ENCODE measurements around the gene MAP4K2. TPM values are rescaled to one million over a fixed set of nuclear protein-coding genes. Genes with fewer than 3 reads are reported as not detected.

Gene MAP4K2
- total RNA-seq, 5 donors from 2014 or later (not counting 1 experiment from before 2014, with no cell fraction given): 80.9 to 131 (median 102) TPM

DNA sequence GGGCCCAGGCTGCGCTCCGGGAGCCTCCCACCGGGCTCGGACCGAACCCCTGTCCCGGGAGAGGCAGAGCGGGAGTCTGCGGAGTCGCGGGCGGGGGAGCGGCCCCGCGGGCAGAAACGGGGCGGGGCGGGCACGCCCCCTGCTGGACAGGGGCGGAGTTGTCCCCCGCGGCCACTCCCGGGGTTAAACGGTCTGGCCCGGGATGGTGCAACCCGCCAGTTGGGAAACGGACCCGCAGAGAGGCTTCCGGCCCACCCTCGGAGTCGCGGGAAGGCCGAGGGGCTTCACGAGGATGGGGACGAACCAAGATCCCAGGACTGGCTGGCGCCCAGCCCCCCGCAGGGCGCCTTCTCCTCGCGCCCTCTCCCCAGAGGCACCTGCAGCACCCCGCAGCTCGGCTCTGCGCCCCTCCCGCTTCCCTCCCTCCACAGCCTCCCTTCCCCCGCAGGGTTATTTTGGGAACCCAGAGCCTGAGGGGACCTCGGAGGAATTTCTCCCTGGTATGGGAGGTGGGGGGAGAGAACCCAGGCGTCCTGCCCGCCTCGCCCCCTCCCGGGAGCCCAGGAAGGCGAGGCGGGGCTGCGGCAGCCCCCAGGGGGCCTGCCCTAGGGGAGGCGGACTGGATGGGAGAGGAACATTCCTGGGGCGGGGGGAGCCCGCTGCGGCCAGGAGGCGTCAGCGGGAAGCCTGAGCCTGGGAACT, 60.0 kb downstream of the MAP4K2 start:
- Mint-ChIP-seq H3K27ac (no peak overlapping the region), H3K9me3 (no peaks in the 10 kb centered on the region), H3K4me1 (peaks cover 42 to 45% (median 44%) of the 10 kb centered on the region in 3 donors), H3K4me3 (peak overlapping the region; percentile 95 to 97 (median 96)), H3K27me3 (no peaks in the 10 kb centered on the region), H3K36me3 (peaks cover 13% of the 10 kb centered on the region)
- ATAC-seq (replicated peaks in 1 of 4) (peak; percentile 9 to 14 (median 12)), DNase-seq (peak; percentile 34 to 84 (median 66))
- H3K27me3 ChIP-seq (replicated peaks in 1 of 2; ENCODE audit: control insufficient read depth in 2 of 2, extremely low read depth in 1 of 2, insufficient read depth in 2 of 2, low read length in 1 of 2): no peaks in the 10 kb centered on the region
- H3K9me3 ChIP-seq: no peaks in the 10 kb centered on the region
- ChIA-PET POLR2A (interaction anchor here in 1 of 2 donors (2.4 kb wide), 1 partner anchor 36 kb away, joined by 20 read pairs; the partner anchor contains the start of gene SF1), CTCF (interaction anchor here (1.2 to 2.5 kb wide), 4 partner anchors 28 to 35 kb away, joined by 3 to 14 read pairs (median 5); partner anchors contain the start of gene SF1 (in 1 of the 2))
- peaks cover 6 to 36% of the 10 kb centered on the region in 2 donors for H3K36me3 ChIP-seq (ENCODE audit: control insufficient read depth in 2 of 2, extremely low read depth in 1 of 2, insufficient read depth in 1 of 2, low read length in 1 of 2)
- H3K4me1 ChIP-seq (ENCODE audit: control insufficient read depth in 1 of 2, extremely low read depth in 1 of 2, insufficient read depth in 2 of 2, low read length in 2 of 2): peaks cover 8 to 63% of the 10 kb centered on the region in 2 experiments
- peak overlapping the region; percentile 93 to 97 for H3K4me3 ChIP-seq (ENCODE audit: control insufficient read depth in 1 of 2, extremely low read depth in 1 of 2, low read length in 1 of 2)
- peak overlapping the region; percentile 92 for H3K27ac ChIP-seq (ENCODE audit: low read length)
- WGBS (ENCODE audit: insufficient coverage): under 1% methylated on average over 51 of the region's 58 CpGs

DNA sequence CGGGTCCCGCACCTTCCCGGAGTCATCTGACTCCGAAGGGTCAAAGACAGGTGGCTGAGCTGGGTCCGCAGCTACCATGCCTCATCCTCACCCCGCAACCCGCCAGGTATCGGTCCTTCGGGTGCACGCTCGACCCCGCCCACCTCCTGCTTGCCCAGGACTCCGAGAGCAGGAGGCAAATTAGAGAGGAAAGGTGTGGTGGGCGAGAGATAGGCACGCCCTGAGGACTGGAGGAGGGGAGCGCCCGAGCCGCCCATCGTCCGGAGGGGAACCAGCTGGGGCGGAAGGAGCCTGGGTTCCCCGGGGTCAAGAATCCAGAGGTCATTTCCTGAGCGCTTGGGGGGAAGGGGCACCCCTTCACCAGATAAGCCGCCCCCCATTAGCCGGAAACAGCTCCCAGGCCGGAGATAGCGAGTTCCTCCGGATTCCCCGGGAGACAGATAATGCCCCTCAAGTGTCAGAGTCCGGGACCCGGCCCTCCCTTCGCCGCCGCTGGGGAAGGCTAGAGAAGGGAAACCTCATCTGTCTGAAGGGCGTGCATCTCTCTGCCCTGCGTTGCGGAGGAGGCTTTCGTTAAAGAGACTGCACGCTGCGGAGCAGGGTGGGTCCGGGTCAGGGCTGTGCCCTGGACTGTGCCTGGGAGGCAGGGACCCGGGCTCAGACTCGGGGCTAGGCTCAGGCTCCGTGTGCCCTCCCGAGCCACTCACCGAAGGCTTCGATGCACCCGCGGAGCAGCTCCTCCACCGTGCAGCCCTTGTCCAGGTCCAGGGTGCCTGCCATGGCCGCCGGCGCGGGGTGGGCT, 60.7 kb downstream of the MAP4K2 start:
- H3K36me3 Mint-ChIP-seq: peaks cover 15% of the 10 kb centered on the region
- Histone ChIP-seq H3K36me3 (ENCODE audit: control insufficient read depth in 2 of 2, extremely low read depth in 1 of 2, insufficient read depth in 1 of 2, low read length in 1 of 2) (peaks cover 6 to 44% of the 10 kb centered on the region in 2 donors), H3K4me3 (ENCODE audit: control insufficient read depth in 1 of 2, extremely low read depth in 1 of 2, low read length in 1 of 2) (peak overlapping the region; percentile 93 to 97), H3K4me1 (ENCODE audit: control insufficient read depth in 1 of 2, extremely low read depth in 1 of 2, insufficient read depth in 2 of 2, low read length in 2 of 2) (peaks cover 8 to 67% of the 10 kb centered on the region in 2 experiments), H3K27ac (ENCODE audit: low read length) (peak overlapping the region; percentile 27), H3K9me3 (no peaks in the 10 kb centered on the region), H3K27me3 (replicated peaks in 1 of 2; ENCODE audit: control insufficient read depth in 2 of 2, extremely low read depth in 1 of 2, insufficient read depth in 2 of 2, low read length in 1 of 2) (no peaks in the 10 kb centered on the region)
- H3K4me3 Mint-ChIP-seq: peak overlapping the region; percentile 71 to 80 (median 79)
- peak in 6 of 35 experiments; percentile 23 to 52 (median 32) for DNase-seq
- H3K27ac Mint-ChIP-seq: peak overlapping the region; percentile 74 to 79
- H3K9me3 Mint-ChIP-seq: no peaks in the 10 kb centered on the region
- ATAC-seq (replicated peaks in 1 of 4): no peak
- WGBS (ENCODE audit: insufficient coverage): 5% methylated on average over 40 of the region's 54 CpGs
- ChIA-PET POLR2A (interaction anchor here in 1 of 2 donors (0.5 to 2.4 kb wide), 3 partner anchors 19 to 471 kb away, joined by 3 to 20 read pairs (median 3); partner anchors contain the start of gene SF1), CTCF (interaction anchor here (0.5 to 1.5 kb wide), 3 partner anchors 22 to 39 kb away, joined by 3 to 6 read pairs (median 3); no protein-coding TSS in a partner anchor)
- H3K27me3 Mint-ChIP-seq: no peaks in the 10 kb centered on the region
- H3K4me1 Mint-ChIP-seq: peaks cover 43% of the 10 kb centered on the region in 3 donors

DNA sequence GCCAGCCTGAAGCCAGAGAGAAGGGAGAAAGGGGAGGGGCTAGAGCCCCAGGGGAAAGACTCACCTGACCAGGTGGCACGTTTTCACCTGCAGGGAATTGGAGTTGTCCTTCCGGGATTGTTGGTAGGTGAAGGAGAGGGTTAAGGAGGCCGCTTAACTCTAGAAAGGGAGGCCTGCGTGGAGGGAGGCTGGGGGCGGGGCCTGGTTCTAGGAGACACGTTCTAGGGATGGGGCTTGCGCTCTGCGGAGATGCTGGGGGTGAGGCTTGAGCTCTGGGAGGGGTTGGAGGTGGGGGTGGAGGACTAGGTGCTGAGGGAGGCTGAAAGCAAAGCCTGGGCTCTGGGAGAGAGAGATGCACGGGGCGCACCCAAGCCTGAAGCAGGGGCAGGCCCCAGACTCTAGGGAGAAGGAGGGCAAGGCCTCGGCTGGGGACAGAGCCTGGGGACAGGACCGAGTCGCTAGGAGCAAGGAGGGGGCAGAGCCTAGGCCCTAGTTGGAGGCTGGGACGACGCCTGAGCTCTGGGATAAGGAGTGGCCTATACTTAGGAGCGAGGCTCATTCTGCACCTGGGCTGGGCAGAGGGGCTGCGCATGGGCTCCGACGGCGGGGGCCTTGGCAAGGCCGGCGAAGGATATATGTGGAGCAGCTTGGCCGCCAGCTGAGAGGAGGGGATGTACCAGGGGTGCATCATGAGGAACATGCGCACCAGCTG, 61.5 kb downstream of the MAP4K2 start:
- H3K4me1 ChIP-seq (ENCODE audit: control insufficient read depth in 1 of 2, extremely low read depth in 1 of 2, insufficient read depth in 2 of 2, low read length in 2 of 2): peaks cover 6 to 69% of the 10 kb centered on the region in 2 experiments
- peak overlapping the region in 1 of 2 donors; percentile 97 for H3K4me3 ChIP-seq (ENCODE audit: control insufficient read depth in 1 of 2, extremely low read depth in 1 of 2, low read length in 1 of 2)
- ChIA-PET CTCF (interaction anchor here (0.5 to 1.5 kb wide), 5 partner anchors 8 to 1842 kb away, joined by 3 to 6 read pairs (median 3); no protein-coding TSS in a partner anchor), POLR2A (interaction anchor here in 1 of 2 donors (0.6 kb wide), 1 partner anchor 19 kb away, joined by 3 read pairs; no protein-coding TSS in a partner anchor)
- H3K9me3 ChIP-seq: no peaks in the 10 kb centered on the region
- no peaks in the 10 kb centered on the region for H3K27me3 Mint-ChIP-seq
- peak overlapping the region; percentile 74 to 79 for H3K27ac Mint-ChIP-seq
- peak overlapping the region; percentile 27 for H3K27ac ChIP-seq (ENCODE audit: low read length)
- H3K4me1 Mint-ChIP-seq: peaks cover 46% of the 10 kb centered on the region in 3 donors
- H3K36me3 Mint-ChIP-seq: peaks cover 18% of the 10 kb centered on the region
- H3K36me3 ChIP-seq (ENCODE audit: control insufficient read depth in 2 of 2, extremely low read depth in 1 of 2, insufficient read depth in 1 of 2, low read length in 1 of 2): peaks cover 9 to 51% of the 10 kb centered on the region in 2 donors
- no peak for ATAC-seq (replicated peaks in 1 of 4)
- DNase-seq: no peak
- no peaks in the 10 kb centered on the region for H3K9me3 Mint-ChIP-seq
- peak overlapping the region; percentile 71 to 80 (median 79) for H3K4me3 Mint-ChIP-seq
- WGBS (ENCODE audit: insufficient coverage): 94% methylated on average over 21 of the region's 24 CpGs
- no peaks in the 10 kb centered on the region for H3K27me3 ChIP-seq (replicated peaks in 1 of 2; ENCODE audit: control insufficient read depth in 2 of 2, extremely low read depth in 1 of 2, insufficient read depth in 2 of 2, low read length in 1 of 2)

DNA sequence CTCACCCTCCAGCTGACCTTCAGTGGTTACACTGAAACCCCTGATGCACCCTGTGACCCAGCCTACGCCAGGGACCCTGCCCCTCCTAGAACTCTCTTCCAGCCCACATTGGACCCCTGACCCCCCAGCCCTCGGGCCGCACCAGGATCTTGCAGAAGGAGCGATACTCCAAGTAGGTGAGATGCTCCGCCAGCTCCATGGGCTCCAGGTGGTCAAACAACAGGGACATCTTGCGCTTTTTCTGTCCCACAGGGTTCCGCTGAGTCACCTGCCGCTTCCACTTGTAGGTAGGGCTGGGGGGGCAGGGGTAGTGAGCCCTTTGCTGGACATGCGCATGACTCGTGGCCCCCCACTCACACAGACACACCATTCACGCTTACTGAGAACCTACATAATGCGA, 63.1 kb downstream of the MAP4K2 start:
- 96% methylated on average over 7 of the region's 12 CpGs for WGBS (ENCODE audit: insufficient coverage)
- Mint-ChIP-seq H3K27me3 (no peaks in the 10 kb centered on the region), H3K4me3 (no peak overlapping the region), H3K9me3 (no peaks in the 10 kb centered on the region), H3K36me3 (peaks cover 27% of the 10 kb centered on the region), H3K4me1 (peaks cover 50 to 53% (median 51%) of the 10 kb centered on the region in 3 donors), H3K27ac (peak overlapping the region in 1 of 2 donors; percentile 2)
- ATAC-seq (replicated peaks in 1 of 4) (no peak), DNase-seq (no peak)
- Histone ChIP-seq H3K27ac (ENCODE audit: low read length) (no peak overlapping the region), H3K4me3 (ENCODE audit: control insufficient read depth in 1 of 2, extremely low read depth in 1 of 2, low read length in 1 of 2) (no peak overlapping the region), H3K36me3 (ENCODE audit: control insufficient read depth in 2 of 2, extremely low read depth in 1 of 2, insufficient read depth in 1 of 2, low read length in 1 of 2) (peaks cover 21 to 68% of the 10 kb centered on the region in 2 donors), H3K27me3 (replicated peaks in 1 of 2; ENCODE audit: control insufficient read depth in 2 of 2, extremely low read depth in 1 of 2, insufficient read depth in 2 of 2, low read length in 1 of 2) (no peaks in the 10 kb centered on the region), H3K4me1 (ENCODE audit: control insufficient read depth in 1 of 2, extremely low read depth in 1 of 2, insufficient read depth in 2 of 2, low read length in 2 of 2) (peaks cover 2 to 71% of the 10 kb centered on the region in 2 experiments), H3K9me3 (no peaks in the 10 kb centered on the region)
- POLR2A ChIA-PET: no interaction called here
- CTCF ChIA-PET: no interaction called here

DNA sequence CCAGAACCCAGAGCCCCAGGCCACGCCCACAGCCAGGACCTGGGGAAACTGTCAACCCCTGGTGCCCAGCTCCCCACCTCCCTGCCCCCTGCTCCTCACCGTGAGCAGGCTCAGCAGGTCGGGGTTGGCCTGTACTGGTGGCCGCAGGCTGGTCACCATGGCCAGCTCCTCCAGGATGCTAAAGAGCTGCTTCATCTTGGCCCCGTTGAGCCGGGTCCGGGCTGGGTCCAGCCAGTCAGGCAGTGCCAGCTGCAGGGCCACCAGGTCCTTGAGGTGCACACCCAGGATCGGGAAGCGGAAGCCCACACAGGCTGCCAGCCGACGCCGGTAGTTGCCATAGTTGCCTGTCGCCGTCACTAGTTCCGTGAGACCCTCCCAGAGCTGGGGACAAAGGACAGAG, 66.4 kb downstream of the MAP4K2 start:
- ATAC-seq (replicated peaks in 1 of 4): no peak
- Mint-ChIP-seq H3K4me1 (peaks cover 41 to 51% (median 47%) of the 10 kb centered on the region in 3 donors), H3K36me3 (peaks cover 43% of the 10 kb centered on the region), H3K27me3 (no peaks in the 10 kb centered on the region), H3K9me3 (no peaks in the 10 kb centered on the region), H3K4me3 (no peak overlapping the region), H3K27ac (peak overlapping the region; percentile 29 to 57)
- H3K27ac ChIP-seq (ENCODE audit: low read length): no peak overlapping the region
- H3K9me3 ChIP-seq: no peaks in the 10 kb centered on the region
- ChIA-PET CTCF (no interaction called here), POLR2A (no interaction called here)
- H3K27me3 ChIP-seq (replicated peaks in 1 of 2; ENCODE audit: control insufficient read depth in 2 of 2, extremely low read depth in 1 of 2, insufficient read depth in 2 of 2, low read length in 1 of 2): no peaks in the 10 kb centered on the region
- H3K4me1 ChIP-seq (ENCODE audit: control insufficient read depth in 1 of 2, extremely low read depth in 1 of 2, insufficient read depth in 2 of 2, low read length in 2 of 2): peaks cover 0 to 48% of the 10 kb centered on the region in 2 experiments
- H3K36me3 ChIP-seq (ENCODE audit: control insufficient read depth in 2 of 2, extremely low read depth in 1 of 2, insufficient read depth in 1 of 2, low read length in 1 of 2): peaks cover 21 to 89% of the 10 kb centered on the region in 2 donors
- DNase-seq: no peak
- H3K4me3 ChIP-seq (ENCODE audit: control insufficient read depth in 1 of 2, extremely low read depth in 1 of 2, low read length in 1 of 2): no peak overlapping the region
- 96% methylated on average over 9 of the region's 15 CpGs for WGBS (ENCODE audit: insufficient coverage)

Data from T-cell (primary cell).